Activated T-cell treated with anti-CD3 and anti-CD28 coated beads for 4 hours (primary cell): ENCODE measurements around the gene KIR2DL1.
"Not testable (repeated sequence)": the region's sequence is repeated elsewhere in the genome, so short reads cannot be mapped to it uniquely, and the experiment has no call there.

Experiments used
- DNase-seq: peaks from one replicate; pipeline ENCODE4 v3.0.0-alpha.2; 2020

Gene KIR2DL1

DNA sequence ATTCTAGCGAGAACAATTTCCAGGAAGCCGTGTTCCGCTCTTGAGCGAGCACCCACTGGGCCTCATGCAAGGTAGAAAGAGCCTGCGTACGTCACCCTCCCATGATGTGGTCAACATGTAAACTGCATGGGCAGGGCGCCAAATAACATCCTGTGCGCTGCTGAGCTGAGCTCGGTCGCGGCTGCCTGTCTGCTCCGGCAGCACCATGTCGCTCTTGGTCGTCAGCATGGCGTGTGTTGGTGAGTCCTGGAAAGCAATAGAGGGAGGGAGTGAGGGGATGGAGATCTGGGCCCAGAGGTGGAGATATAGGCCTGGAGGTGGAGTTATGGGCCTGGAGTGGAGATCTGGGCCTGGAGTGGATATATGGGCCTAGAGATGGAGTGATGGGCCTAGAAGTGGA lies at the start of gene KIR2DL1:
Gene KIR2DL1, plus strand, starts transcription at position 148 of the 400 bp plus-strand sequence. Its CDS starts 58 bp downstream, at position 206.
- not testable (repeated sequence) for DNase-seq

DNA sequence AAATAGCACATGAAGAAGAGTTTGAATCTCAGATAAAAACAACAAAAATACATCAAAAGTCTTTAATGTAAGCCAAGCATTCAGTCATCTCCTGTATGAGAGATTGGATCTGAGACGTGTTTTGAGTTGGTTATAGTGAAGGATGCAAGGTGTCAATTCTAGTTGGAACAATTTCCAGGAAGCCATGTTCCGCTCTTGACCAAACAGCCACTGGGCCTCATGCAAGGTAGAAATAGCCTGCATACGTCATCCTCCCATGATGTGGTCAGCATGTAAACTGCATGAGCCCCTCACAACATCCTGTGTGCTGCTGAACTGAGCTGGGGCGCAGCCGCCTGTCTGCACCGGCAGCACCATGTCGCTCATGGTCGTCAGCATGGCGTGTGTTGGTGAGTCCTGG lies 45.5 kb upstream of the KIR2DL1 start, which contains the start of gene KIR3DL3:
Gene KIR3DL3, plus strand, starts transcription at position 301 of the 400 bp plus-strand sequence. Its CDS starts 55 bp downstream, at position 356.
- DNase-seq = no peak

DNA sequence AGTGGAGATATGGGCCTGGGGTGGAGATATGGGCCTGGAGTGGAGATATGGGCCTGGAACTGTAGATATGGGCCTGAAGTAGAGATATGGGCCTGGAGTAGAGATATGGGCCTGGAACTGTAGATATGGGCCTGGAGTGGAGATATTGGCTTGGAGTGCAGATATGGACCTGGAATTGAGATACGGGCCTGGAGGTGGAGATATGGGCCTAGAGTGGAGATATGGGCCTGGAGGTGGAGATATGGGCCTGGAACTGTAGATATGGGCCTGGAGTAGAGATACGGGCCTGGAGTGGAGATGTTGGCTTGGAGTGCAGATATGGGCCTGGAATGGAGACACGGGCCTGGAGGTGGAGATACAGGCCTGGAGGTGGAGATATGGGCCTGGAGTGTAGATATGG lies 44.9 kb upstream of the KIR2DL1 start:
- no peak for DNase-seq

DNA sequence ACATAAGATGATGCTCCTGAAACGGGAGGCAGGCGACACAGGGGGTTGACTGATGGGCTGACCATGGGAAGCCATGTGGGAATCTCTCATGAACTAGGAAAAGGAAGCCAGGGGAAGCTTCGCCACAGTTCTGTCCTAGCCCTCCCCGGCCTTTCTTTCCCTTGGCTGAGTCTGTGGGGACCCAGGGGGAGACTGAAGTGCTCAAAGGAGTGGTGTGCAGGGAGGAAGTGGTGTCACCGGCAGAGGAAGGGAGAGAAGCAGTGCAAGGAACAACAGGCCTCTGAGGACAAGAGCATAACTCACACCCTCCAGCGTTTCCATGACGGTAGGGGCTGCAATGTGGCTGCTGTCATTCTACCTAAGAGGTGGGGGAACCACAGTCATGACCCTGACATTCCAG lies 44.3 kb upstream of the KIR2DL1 start:
- DNase-seq = no peak

DNA sequence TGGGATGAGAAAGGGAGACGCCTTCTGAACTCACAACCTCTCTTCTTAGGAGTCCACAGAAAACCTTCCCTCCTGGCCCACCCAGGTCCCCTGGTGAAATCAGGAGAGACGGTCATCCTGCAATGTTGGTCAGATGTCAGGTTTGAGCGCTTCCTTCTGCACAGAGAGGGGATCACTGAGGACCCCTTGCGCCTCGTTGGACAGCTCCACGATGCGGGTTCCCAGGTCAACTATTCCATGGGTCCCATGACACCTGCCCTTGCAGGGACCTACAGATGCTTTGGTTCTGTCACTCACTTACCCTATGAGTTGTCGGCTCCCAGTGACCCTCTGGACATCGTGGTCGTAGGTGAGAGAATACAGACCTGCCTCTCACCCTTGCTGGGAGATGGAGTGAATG lies 42.0 kb upstream of the KIR2DL1 start:
- no peak for DNase-seq

DNA sequence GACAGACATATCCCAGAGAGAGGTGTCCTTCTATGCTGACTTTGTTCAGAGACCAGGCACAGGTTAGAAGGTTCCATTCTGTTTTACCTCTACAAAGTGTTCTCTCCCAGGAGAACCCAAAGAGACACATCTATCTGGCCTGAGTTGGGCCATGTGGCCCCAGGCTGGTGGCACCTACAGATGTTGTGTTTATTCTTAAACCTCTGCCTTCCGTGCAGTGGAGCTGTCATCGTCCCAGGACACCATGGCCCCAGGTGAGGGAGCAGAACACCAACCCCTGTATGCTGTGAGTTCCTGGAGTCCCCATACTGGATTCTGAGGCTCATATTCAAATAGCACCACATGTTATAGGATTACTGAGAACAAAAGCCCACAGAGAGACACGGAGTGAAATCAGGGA lies 41.4 kb upstream of the KIR2DL1 start:
- no peak for DNase-seq

DNA sequence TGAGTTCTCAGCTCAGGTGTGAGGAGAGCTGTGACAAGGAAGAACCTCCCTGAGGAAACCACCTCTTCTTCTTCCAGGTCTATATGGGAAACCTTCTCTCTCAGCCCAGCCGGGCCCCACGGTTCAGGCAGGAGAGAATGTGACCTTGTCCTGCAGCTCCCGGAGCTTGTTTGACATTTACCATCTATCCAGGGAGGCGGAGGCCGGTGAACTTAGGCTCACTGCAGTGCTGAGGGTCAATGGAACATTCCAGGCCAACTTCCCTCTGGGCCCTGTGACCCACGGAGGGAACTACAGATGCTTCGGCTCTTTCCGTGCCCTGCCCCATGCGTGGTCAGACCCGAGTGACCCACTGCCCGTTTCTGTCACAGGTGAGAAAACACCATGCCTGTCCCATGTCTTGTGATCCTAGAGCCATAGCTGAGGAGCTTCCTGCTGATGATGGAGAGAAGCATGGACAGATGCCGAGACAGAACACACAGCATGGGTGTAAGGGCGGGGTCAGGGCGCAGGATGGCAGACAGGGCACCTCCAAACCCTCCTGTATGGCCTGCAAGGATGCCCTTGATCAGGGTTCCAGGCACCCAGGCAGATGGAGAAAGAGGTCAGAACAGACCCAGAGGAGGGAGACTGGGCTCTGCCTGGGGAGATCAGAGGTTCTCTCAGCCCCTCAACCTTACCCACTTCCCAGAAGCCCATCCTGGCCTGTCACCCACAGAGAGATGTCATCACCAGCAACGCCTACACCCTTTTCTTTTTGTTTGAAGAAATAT lies 40.0 kb upstream of the KIR2DL1 start:
- no peak for DNase-seq

DNA sequence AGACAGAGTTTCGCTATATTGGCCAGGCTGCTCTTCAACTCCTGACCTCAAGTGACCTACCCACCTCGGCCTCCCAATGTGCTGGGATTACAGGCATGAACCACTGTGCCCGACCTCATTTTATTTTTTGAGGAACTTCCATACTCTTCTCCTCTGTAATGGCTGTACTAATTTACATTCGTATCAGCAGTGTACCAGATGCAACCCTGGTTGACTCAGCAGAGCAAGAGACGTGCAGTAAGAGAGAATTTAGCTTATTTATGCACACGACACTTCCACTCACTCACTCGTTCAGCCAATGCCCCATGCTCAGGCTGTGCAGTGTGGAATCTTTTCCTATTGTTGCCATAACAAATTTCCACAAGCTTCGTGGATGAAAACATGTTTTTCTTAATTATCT lies 38.4 kb upstream of the KIR2DL1 start:
- no peak for DNase-seq

DNA sequence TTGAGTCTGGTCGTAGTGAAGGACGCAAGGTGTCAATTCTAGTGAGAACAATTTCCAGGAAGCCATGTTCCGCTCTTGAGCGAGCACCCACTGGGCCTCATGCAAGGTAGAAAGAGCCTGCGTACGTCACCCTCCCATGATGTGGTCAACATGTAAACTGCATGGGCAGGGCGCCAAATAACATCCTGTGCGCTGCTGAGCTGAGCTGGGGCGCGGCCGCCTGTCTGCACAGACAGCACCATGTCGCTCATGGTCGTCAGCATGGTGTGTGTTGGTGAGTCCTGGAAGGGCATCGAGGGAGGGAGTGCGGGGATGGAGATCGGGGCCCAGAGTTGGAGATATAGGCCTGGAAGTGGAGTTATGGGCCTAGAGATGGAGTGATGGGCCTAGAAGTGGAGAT lies 31.3 kb upstream of the KIR2DL1 start, which contains the start of gene KIR2DL3:
Gene KIR2DL3, plus strand, starts transcription at position 208 of the 400 bp plus-strand sequence. Its CDS starts 33 bp downstream, at position 241.
- not testable (repeated sequence) for DNase-seq

DNA sequence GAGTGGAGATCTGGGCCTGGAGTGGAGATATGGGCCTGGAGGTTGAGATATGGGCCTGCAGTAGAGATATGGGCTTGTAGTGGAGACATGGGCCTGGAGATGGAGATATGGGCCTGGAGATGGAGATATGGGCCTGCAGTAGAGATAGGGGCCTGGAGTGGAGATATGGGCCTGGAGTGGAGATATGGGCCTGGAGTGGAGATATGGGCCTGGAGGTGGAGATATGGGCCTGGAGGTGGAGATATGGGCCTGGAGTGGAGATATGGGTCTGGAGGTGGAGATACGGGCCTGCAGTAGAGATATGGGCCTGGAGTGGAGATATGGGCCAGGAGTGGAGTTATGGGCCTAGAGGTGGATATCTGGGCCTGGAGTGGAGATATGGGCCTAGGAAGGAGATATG lies 30.9 kb upstream of the KIR2DL1 start:
- no peak for DNase-seq

DNA sequence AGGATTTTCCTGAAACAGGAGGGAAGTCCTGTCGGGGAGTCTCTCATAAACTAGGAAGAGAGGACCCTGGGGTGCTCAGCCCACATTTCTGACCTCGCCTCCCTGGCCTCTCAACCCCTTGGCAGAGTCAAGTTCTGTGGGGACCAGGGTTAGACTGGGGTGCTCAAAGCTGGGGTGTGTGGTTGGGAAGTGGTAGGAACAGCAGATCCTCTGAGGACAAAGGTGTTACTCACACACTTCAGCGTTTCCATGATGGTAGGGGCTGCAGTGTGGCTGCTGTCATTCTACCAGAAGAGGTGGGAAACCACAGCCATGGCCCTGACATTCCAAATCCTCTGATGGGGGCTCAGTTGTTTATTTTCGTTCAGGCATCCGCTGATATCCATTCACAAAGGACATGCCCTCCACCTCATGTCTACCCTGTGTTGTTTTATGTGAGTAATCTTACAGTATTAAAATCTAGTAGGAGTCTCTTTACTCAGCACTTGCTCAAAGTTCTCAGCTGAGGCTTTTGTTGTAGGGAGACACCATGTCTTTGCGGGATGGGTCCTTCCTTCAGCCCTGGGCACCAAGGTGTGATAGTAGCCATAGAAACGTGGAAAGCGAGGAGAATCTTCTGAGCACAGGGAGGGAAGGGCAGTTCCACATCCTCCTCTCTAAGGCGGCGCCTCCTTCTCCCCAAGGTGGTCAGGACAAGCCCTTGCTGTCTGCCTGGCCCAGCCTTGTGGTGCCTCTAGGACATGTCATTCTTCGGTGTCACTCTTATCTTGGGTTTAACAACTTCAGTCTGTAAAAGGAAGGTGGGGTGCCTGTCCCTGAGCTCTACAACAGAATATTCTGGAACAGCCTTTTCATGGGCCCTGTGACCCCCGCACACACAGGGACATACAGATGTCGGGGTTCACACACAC lies 29.8 kb upstream of the KIR2DL1 start:
- no peak for DNase-seq

DNA sequence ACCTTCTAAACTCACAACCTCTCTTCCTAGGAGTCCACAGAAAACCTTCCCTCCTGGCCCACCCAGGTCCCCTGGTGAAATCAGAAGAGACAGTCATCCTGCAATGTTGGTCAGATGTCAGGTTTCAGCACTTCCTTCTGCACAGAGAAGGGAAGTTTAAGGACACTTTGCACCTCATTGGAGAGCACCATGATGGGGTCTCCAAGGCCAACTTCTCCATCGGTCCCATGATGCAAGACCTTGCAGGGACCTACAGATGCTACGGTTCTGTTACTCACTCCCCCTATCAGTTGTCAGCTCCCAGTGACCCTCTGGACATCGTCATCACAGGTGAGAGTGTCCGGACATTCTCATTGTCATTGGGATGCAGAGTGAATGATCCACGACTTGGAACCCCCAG lies 27.6 kb upstream of the KIR2DL1 start:
- DNase-seq = not testable (repeated sequence)

DNA sequence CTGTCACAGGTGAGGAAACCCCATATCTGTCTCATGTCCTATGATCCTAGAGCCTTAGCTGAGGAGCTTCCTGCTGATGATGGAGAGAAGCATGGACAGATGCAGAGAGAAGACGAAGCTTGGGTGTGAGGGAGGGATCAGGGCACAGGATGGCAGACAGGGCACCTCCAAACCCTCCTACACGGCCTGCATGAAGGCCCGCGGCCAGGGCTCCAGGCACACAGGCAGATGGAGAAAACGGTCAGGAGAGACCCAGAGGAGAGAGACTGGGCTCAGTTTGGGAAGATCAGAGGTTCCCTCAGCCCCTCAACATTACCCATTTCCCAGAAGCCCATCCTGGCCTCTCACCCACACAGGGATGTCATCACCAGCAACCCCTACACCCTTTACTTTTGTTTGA lies 25.5 kb upstream of the KIR2DL1 start:
- DNase-seq = not testable (repeated sequence)

DNA sequence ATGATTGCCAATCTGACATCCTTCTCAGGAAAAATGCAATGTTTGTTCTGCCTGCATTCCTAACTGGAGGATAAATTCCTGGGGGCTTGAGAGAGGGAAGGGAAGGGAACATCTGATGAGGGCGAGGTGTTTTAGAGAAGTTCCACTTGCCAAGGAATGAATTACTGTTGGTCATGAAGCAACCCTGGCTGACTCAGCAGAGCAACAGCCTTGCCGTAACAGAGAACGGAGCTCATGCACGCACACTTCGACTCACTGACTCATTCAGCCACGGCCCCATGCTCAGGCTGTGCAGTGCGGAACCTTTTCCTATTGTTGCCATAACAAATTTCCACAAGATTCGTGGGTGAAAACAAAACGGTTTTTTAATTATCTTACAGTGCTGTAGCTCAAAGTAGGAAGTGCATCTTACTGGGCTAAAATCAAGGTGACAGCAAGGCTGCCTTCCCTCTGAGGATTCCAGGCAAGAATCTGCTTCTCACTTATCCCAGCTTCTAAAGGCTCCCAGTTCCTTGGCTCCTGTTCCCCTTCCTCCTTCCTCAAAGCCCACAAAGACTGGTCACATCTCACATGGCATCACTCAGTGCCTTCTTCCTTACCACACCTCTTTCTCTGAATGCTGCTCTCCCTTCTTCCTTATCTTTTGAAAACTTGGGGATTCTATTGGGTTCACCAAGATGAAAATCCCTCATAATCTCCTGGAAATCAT lies 21.8 kb upstream of the KIR2DL1 start:
- DNase-seq = not testable (repeated sequence)

DNA sequence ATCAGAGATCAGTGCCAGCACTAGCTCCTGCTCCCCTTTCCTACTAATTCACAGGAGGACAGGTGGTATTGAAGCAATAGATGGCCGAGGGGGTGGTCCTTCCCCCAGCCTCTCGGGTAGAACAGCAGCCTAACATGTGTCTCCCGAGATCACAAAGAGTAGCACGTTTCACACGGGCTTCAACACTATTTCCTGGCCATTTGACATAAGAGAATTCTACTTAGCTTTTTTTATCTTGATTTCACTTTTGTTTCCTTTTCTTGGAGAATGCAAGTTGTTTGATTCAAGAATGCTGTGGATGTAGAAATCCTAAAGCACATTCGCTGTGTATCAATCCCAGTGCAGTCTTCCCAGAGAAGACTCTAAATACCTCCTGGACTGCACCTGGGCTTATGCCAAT lies 19.3 kb upstream of the KIR2DL1 start:
- not testable (repeated sequence) for DNase-seq

DNA sequence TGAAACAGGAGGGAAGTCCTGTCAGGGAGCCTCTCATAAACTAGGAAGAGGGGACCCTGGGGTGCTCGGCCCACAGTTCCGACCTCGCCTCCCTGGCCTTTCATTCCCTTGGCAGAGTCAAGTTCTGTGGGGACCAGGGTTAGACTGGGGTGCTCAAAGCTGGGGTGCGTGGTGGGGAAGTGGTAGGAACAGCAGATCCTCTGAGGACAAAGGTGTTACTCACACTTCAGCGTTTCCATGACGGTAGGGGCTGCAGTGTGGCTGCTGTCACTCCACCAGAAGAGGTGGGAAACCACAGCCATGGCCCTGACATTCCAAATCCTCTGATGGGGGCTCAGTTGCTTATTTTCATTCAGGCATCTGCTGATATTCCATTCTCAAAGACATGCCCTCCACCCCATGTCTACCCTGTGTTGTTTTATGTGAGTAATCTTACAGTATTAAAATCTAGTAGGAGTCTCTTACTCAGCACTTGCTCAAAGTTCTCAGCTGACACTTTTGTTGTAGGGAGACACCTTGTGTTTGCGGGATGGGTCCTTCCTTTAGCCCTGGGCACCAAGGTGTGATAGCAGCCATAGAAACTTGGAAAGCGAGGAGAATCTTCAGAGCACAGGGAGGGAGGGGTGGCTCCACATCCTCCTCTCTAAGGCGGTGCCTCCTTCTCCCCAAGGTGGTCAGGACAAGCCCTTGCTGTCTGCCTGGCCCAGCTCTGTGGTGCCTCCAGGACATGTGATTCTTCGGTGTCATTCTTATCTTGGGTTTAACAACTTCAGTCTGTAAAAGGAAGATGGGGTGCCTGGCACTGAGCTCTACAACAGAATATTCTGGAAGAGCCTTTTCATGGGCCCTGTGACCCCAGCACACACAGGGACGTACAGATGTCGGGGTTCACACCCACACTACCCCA lies 13.1 kb upstream of the KIR2DL1 start:
- DNase-seq = not testable (repeated sequence)

DNA sequence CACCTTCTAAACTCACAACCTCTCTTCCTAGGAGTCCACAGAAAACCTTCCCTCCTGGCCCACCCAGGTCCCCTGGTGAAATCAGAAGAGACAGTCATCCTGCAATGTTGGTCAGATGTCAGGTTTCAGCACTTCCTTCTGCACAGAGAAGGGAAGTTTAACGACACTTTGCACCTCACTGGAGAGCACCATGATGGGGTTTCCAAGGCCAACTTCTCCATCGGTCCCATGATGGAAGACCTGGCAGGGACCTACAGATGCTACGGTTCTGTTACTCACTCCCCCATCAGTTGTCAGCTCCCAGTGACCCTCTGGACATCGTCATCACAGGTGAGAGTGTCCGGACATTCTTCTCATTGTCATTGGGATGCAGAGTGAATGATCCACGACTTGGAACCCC lies 11.0 kb upstream of the KIR2DL1 start:
- not testable (repeated sequence) for DNase-seq

DNA sequence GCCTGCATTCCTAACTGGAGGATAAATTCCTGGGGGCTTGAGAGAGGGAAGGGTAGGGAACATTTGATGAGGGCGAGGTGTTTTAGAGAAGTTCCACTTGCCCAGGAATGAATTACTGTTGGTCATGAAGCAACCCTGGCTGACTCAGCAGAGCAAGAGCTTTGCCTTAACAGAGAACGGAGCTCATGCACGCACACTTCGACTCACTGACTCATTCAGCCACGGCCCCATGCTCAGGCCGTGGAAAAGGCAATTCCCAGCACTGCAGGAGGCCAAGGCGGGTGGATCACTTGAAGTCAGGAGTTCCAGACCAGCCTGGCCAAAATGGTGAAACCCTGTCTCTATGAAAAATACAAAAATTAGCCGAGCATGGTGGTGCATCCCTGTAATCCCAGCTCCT lies 5.4 kb upstream of the KIR2DL1 start:
- DNase-seq = not testable (repeated sequence)

DNA sequence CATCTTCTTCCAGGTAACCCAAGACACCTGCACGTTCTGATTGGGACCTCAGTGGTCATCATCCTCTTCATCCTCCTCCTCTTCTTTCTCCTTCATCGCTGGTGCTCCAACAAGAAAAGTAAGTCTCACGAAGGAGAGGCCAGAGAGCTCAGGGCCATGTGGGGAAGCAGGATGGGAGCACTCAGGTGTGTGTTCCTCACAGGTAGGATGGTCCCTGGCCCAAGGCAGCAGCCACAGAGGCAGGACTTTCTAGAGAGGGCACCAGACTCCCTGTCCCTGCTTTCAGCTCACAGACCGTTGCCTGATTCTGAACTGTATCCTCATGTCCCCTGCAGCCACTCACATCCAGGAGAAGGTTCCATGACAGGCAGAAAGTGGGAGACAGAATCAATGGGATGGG lies 3.1 kb upstream of the KIR2DL1 start:
- not testable (repeated sequence) for DNase-seq

DNA sequence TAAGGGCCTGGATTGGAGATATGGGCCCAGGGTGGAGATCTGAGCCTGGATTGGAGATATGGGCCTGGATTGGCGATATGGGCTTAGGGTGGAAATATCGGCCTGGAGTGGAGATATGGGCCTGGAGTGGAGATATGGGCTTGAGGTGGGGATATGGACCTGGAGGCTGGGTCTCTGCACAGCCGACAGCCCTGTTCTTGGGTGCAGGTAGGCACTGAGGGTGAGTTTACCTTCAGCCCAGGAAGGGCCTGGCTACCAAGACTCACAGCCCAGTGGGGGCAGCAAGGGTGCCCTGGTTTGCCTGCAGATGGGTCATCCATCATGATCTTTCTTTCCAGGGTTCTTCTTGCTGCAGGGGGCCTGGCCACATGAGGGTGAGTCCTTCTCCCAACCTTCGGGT lies 918 bp downstream of the KIR2DL1 start:
- DNase-seq = not testable (repeated sequence)

DNA sequence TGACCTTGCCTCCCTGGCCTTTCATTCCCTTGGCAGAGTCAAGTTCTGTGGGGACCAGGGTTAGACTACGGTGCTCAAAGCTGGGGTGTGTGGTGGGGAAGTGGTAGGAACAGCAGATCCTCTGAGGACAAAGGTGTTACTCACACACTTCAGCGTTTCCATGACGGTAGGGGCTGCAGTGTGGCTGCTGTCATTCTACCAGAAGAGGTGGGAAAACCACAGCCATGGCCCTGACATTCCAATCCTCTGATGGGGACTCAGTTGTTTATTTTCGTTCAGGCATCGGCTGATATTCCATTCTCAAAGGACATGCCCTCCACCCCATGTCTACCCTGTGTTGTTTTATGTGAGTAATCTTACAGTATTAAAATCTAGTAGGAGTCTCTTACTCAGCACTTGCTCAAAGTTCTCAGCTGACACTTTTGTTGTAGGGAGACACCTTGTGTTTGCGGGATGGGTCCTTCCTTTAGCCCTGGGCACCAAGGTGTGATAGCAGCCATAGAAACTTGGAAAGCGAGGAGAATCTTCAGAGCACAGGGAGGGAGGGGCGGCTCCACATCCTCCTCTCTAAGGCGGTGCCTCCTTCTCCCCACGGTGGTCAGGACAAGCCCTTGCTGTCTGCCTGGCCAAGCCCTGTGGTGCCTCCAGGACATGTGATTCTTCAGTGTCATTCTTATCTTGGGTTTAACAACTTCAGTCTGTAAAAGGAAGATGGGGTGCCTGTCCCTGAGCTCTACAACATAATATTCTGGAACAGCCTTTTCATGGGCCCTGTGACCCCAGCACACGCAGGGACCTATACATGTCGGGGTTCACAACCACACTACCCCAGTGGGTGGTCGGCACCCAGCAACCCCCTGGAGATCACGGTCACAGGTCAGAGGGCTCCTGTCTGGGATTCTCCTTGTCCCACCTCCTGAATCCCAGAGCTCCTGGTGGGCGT lies 1.7 kb downstream of the KIR2DL1 start:
- DNase-seq = not testable (repeated sequence)
